ENCODE measurements around the gene FURIN. TPM values are rescaled to one million over a fixed set of nuclear protein-coding genes. Genes with fewer than 3 reads are reported as not detected.

The FURIN gene
- total RNA-seq, 2 experiments from 2014 or later: 4.9 to 10.3 TPM

DNA sequence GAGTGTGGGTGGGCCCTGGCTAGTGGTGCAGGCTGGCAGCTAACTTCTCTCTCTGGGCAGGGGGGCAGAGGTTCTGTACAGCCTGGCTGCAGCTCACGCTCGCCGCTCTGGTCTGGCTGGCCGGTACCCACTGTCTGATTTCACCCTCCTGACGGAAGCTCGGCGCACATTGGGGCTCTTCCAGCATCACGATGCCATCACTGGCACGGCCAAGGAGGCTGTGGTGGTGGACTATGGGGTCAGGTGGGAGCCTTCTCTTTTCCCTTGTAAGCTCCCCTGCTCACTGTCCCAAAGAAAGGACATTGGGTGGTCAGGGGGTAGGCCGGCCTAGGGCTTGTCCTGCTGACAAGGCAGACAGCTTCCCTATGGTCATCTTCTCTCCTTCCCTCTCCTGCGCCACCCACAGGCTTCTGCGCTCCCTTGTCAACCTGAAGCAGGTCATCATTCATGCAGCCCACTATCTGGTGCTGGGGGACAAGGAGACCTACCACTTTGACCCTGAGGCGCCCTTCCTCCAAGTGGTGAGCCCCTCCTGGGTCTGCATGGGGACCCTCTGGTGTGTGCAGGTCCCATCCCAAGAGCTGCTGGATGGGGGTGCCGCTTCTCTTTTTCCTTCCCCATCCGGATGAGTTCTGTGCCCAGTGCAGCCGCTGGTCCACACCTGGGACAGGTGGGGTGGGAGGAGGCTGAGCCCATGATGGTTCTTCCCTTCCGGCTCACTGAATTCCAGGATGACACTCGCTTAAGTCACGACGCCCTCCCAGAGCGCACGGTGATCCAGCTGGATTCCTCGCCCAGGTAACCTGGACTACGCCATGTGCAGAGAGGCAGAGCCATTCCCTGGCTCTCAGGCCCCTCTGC is 42.3 kb downstream of the FURIN start:
- H3K36me3 ChIP-seq (ENCODE audit: insufficient read depth, low read length): no peaks in the 10 kb centered on the region
- H3K4me3 ChIP-seq (ENCODE audit: low read depth, low read length, poor library complexity, severe bottlenecking): no peak overlapping the region
- peaks cover 12% of the 10 kb centered on the region for H3K4me1 ChIP-seq (ENCODE audit: insufficient read depth, low read length, poor library complexity, severe bottlenecking)
- no peaks in the 10 kb centered on the region for H3K9me3 ChIP-seq (ENCODE audit: low read length)
- no peak for TF ChIP-seq EZH2phosphoT487 (IDR thresholded peaks at IDR 0.05; ENCODE audit: borderline replicate concordance, low read depth, low read length)
- TF ChIP-seq, protein P1, sequence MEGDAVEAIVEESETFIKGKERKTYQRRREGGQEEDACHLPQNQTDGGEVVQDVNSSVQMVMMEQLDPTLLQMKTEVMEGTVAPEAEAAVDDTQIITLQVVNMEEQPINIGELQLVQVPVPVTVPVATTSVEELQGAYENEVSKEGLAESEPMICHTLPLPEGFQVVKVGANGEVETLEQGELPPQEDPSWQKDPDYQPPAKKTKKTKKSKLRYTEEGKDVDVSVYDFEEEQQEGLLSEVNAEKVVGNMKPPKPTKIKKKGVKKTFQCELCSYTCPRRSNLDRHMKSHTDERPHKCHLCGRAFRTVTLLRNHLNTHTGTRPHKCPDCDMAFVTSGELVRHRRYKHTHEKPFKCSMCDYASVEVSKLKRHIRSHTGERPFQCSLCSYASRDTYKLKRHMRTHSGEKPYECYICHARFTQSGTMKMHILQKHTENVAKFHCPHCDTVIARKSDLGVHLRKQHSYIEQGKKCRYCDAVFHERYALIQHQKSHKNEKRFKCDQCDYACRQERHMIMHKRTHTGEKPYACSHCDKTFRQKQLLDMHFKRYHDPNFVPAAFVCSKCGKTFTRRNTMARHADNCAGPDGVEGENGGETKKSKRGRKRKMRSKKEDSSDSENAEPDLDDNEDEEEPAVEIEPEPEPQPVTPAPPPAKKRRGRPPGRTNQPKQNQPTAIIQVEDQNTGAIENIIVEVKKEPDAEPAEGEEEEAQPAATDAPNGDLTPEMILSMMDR (conservative IDR thresholded peaks at IDR 0.05; ENCODE audit: low read length): no peak
- CTCF ChIA-PET (ENCODE audit: unreplicated experiment): no interaction called here
- no peak overlapping the region for H2AFZ ChIP-seq (ENCODE audit: low read length)
- no TSS peak for BruUV-seq (replicated peaks)
- no peak for DNase-seq (ENCODE audit: low spot score)
- no peaks in the 10 kb centered on the region for H3K79me2 ChIP-seq (ENCODE audit: insufficient read depth, low read depth, low read length)
- H3K27ac ChIP-seq (ENCODE audit: low read depth, low read length, poor library complexity, severe bottlenecking): no peak overlapping the region
- intact Hi-C loops (cut with micrococcal nuclease; ENCODE audit: unreplicated experiment): no loop called here
- no peaks in the 10 kb centered on the region for H3K9me2 ChIP-seq (ENCODE audit: insufficient read depth, low read length)
- POLR2A ChIA-PET: no interaction called here
- no peaks in the 10 kb centered on the region for H4K20me1 ChIP-seq (ENCODE audit: insufficient read depth, low read length)
- no peak overlapping the region for H3K4me2 ChIP-seq (ENCODE audit: low read length)

DNA sequence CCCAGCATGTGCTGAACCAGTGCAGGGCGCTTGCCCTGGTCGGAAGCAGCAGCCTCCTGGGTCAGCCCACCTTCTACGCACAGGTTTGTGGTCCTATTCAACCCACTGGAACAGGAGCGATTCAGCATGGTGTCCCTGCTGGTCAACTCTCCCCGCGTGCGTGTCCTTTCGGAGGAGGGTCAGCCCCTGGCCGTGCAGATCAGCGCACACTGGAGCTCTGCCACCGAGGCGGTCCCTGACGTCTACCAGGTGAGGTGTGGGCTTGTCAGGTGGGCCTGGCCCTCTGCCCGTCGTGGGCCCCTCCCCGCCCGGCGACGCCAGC is 42.9 kb downstream of the FURIN start:
- TF ChIP-seq, protein P1 (conservative IDR thresholded peaks at IDR 0.05; ENCODE audit: low read length): no peak
- TF ChIP-seq EZH2phosphoT487 (IDR thresholded peaks at IDR 0.05; ENCODE audit: borderline replicate concordance, low read depth, low read length): no peak
- no peak overlapping the region for H3K4me2 ChIP-seq (ENCODE audit: low read length)
- no peaks in the 10 kb centered on the region for H3K36me3 ChIP-seq (ENCODE audit: insufficient read depth, low read length)
- no peak for DNase-seq (ENCODE audit: low spot score)
- no peak overlapping the region for H3K4me3 ChIP-seq (ENCODE audit: low read depth, low read length, poor library complexity, severe bottlenecking)
- ChIA-PET POLR2A (no interaction called here), CTCF (ENCODE audit: unreplicated experiment) (no interaction called here)
- H3K9me3 ChIP-seq (ENCODE audit: low read length): no peaks in the 10 kb centered on the region
- H3K9me2 ChIP-seq (ENCODE audit: insufficient read depth, low read length): no peaks in the 10 kb centered on the region
- intact Hi-C loops (cut with micrococcal nuclease; ENCODE audit: unreplicated experiment): no loop called here
- BruUV-seq (replicated peaks): no TSS peak
- H4K20me1 ChIP-seq (ENCODE audit: insufficient read depth, low read length): no peaks in the 10 kb centered on the region
- H3K79me2 ChIP-seq (ENCODE audit: insufficient read depth, low read depth, low read length): no peaks in the 10 kb centered on the region
- no peak overlapping the region for H2AFZ ChIP-seq (ENCODE audit: low read length)
- no peak overlapping the region for H3K27ac ChIP-seq (ENCODE audit: low read depth, low read length, poor library complexity, severe bottlenecking)
- H3K4me1 ChIP-seq (ENCODE audit: insufficient read depth, low read length, poor library complexity, severe bottlenecking): peaks cover 18% of the 10 kb centered on the region
